ENCODE results near the gene PRAMEF2.
"Not testable (repeated sequence)": the region's sequence is repeated elsewhere in the genome, so short reads cannot be mapped to it uniquely, and the experiment has no call there.

The PRAMEF2 gene, protein sequence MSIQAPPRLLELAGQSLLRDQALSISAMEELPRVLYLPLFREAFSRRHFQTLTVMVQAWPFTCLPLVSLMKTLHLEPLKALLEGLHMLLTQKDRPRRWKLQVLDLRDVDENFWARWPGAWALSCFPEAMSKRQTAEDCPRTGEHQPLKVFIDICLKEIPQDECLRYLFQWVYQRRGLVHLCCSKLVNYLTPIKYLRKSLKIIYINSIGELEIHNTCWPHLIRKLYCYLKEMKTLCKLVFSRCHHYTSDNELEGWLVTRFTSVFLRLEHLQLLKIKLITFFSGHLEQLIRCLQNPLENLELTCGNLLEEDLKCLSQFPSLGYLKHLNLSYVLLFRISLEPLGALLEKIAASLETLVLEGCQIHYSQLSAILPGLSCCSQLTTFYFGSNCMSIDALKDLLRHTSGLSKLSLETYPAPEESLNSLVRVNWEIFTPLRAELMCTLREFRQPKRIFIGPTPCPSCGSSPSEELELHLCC

DNA sequence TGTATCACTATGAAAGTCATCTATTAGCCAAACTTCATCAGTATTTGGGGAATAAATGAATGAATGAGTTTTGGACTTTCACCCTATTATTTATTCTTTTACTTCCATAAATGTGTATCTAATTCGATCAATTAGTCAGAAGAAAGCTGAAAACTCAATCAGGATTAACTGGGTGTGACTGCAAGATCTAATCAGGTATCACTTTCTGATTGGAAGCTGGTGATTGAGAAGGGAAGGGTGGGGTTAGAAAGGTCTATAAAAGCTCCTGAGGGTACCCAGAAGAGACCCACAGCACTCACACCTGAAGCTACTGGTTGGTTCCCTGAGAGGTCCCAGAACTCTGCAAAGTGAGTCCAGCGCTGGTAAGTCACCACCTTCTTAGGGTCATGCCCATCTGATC is at the start of gene PRAMEF2:
Gene PRAMEF2, plus strand, starts transcription at position 301 of the 400 bp plus-strand sequence. CDS start 1,924 bp downstream, outside the sequence.
- H3K4me3 ChIP-seq (ENCODE audit: low read depth, low read length), result not testable (repeated sequence)

DNA sequence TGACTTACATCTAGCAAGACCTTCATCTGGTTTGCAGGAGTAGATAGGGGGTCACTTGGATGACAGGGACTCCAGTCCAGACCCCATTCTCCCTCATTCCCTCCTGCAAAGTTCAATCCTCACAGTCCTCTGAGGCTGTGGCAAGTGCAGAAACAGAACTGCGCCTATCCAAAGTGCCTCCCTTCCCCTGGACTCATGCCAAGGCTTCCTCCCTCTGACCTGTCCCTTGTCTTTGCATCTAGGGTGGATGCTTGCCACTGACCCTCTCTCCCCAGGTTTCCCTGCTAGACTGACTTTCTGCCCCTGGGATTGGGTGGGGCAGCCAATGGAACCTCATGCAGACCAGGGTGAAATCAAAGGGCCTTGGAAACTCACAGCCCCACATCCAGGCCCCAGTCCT is 47.0 kb upstream of the PRAMEF2 start:
- no peak overlapping the region for H3K4me3 ChIP-seq (ENCODE audit: low read depth, low read length)
- TF ChIP-seq, protein P1, sequence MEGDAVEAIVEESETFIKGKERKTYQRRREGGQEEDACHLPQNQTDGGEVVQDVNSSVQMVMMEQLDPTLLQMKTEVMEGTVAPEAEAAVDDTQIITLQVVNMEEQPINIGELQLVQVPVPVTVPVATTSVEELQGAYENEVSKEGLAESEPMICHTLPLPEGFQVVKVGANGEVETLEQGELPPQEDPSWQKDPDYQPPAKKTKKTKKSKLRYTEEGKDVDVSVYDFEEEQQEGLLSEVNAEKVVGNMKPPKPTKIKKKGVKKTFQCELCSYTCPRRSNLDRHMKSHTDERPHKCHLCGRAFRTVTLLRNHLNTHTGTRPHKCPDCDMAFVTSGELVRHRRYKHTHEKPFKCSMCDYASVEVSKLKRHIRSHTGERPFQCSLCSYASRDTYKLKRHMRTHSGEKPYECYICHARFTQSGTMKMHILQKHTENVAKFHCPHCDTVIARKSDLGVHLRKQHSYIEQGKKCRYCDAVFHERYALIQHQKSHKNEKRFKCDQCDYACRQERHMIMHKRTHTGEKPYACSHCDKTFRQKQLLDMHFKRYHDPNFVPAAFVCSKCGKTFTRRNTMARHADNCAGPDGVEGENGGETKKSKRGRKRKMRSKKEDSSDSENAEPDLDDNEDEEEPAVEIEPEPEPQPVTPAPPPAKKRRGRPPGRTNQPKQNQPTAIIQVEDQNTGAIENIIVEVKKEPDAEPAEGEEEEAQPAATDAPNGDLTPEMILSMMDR (IDR thresholded peaks at IDR 0.05; ENCODE audit: borderline replicate concordance, insufficient read depth, low read depth, low read length), result no peak

DNA sequence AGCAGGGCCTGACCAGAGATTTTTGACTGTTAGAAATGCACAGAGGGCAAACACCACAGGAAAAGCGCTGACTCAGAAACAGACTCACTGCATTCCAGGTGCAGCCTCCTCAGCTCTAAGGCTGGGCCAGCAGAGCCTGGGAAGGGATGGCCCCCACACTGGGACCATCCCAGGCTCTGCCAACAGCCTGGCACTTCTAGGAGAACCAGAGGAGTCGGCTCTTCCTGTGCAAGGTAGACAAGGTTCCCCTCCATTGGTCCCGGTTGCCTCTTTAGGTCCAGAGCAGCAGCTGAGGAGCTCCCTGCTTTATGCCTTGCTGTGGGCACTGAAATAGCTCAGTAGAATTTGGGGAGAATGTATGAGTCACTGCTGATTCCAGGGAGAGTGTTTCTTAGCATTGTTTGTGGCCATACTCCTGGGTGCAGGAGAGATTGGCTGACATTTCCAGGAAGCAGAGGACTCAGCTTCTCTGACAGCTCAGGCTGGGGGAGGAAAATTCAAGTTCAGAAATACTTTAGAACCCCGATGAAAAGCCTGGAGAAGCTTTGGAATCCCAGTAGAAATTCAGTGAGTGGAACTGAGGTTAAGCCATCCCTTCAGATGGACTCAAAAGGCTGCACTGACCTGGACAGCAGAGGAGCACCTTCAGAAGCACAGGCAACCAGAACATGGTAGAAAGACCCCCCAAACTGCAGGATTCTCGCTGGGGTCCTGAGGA is 46.0 kb upstream of the PRAMEF2 start:
- TF ChIP-seq, protein P1 (IDR thresholded peaks at IDR 0.05; ENCODE audit: borderline replicate concordance, insufficient read depth, low read depth, low read length), result no peak
- no peak overlapping the region for H3K4me3 ChIP-seq (ENCODE audit: low read depth, low read length)

DNA sequence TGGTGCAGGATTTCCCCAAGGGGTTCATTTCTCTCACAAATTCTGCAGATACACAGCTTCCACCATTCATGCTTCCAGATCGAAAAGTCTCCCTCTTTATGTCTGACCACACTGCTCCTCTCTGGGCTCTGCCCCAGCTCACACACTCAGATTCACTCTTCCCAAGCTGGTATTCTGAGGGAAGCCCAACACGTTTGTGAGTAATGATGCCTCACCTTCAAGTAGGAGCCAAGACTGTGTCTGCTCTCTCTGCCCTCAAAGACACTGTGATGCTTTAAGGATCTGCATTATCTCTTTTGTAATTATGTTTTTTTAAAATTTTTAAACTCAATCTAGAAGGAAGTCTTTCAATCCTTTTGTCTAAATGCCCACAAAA is 45.5 kb upstream of the PRAMEF2 start:
- no peak overlapping the region for H3K4me3 ChIP-seq (ENCODE audit: low read depth, low read length)
- TF ChIP-seq, protein P1 (IDR thresholded peaks at IDR 0.05; ENCODE audit: borderline replicate concordance, insufficient read depth, low read depth, low read length), result no peak

DNA sequence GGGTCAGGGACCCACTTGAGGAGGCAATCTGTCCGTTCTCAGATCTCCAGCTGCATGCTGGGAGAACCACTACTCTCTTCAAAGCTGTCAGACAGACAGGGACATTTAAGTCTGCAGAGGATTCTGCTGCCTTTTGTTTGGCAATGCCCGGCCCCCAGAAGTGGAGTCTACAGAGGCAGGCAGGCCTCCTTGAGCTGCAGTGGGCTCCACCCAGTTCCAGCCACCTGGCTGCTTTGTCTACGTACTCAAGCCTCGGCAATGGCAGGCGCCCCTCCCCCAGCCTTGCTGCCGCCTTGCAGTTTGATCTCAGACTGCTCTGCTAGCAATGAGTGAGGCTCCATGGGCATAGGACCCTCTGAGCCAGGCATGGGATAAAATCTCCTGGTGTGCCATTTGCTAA is 37.8 kb upstream of the PRAMEF2 start:
- not testable (repeated sequence) for H3K4me3 ChIP-seq (ENCODE audit: low read depth, low read length)

DNA sequence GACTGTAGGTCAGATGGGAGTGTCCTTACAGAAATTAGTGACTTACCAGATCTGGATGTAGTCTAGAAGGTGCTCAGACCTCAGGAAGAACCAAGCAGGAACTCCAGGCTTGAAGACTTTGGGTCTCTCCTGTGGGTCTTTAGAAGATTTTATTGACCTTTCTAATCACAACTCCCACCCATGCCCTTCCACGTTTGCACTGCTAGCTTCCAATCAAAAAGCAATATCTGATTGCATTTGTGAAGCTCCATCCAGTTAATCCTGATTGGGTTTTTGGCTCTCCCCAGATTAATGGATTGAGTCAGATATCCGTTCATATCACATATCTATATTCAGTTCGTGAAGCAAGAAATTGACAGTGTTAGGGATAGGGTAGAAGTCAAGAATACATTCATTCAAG is 25.6 kb upstream of the PRAMEF2 start, which contains the start of gene PRAMEF11:
Gene PRAMEF11, minus strand, starts transcription at position 101 of the 400 bp plus-strand sequence. CDS start 2,621 bp downstream, outside the sequence.
- not testable (repeated sequence) for H3K4me3 ChIP-seq (ENCODE audit: low read depth, low read length)

DNA sequence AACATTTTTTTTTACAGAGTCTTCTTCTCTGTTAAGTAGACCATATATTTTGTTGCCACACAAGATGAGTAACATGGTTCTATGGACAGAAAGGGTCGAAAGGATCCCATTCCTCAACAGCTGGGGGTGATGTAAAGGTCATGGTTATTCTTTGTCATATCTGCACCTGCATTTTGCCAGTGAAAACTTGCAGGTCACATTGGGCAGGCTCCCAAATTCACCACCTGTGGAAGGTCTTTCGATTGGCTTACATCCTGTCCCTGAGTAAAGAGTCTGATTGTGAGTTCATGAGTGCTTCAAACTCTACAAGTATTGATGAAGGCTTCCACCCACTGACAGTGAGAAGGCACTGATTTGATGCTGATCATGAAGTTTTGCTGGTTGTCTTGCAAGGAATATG is 23.6 kb upstream of the PRAMEF2 start:
- not testable (repeated sequence) for H3K4me3 ChIP-seq (ENCODE audit: low read depth, low read length)

DNA sequence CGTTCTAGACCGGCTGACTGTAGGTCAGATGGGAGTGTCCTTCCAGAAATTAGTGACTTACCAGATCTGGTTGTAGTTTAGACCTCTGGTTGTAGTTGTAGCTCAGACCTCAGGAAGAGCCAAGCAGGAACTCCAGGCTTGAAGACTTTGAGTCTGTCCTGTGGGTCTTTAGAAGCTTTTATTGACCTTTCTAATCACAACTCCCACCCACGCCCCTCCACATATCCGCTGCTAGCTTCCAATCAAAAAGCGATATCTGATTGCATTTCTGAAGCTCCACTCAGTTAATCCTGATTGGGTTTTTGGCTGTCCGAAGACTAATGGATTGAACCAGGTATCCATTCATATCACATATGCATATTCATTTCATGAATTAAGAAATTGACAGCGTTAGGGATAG is 8.3 kb upstream of the PRAMEF2 start, which contains the start of gene HNRNPCL1:
Gene HNRNPCL1, minus strand, starts transcription at position 101 of the 400 bp plus-strand sequence. CDS start 431 bp downstream, outside the sequence.
- H3K4me3 ChIP-seq (ENCODE audit: low read depth, low read length), result not testable (repeated sequence)

DNA sequence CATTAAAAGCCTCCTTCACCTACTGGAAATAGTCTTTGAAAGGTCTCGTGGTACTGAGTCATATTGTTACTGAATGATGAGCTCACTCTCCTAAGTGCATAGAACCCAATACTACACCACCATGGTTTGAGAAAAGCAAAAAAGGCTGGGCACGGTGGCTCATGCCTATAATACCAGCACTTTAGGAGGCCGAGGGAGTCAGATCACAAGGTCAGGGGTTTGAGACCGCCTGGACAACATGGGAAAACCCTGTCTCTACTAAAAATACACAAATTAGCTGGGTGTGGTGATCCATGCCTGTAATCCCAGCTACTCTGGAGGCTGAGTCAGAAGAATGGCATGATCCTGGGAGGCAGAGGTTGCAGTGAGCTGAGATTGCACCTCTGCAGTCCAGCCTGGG is 5.1 kb upstream of the PRAMEF2 start:
- no peak overlapping the region for H3K4me3 ChIP-seq (ENCODE audit: low read depth, low read length)
- TF ChIP-seq, protein P1 (IDR thresholded peaks at IDR 0.05; ENCODE audit: borderline replicate concordance, insufficient read depth, low read depth, low read length), result no peak

DNA sequence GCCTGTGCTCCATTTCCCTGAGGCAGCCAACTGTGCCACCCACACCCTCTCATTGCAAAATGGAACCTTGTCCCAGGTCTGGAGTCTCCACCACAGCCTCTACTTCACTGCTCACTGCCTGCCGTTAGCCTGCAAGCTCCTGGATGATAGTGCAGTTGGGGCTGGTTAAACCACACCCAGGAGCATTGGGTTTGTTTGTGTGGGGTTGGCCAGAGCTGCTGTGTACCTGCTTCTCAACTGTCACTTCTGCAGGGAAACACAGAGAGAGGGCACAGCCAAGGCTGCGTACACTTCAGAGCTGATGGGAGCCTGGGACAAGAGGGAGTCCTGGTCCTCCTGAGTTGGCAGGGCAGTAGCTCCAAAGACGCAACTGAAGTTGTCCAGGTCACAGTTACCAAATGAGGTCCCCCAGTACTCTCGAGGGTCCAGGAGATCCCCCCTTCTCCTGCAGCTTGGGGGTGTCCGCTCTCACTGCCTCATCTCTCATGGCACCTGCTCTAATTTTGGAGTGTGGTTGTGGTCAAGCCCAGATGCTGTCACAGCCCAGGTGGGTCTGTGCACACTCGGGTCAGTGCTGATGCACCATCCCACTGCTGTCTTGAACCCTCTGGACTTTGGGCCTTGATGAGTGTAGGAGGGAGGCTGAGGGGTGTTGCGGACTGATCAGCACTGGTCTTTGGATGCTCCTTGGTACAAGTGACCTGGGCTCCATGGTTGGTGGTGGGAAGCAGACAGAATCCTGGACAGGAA is 6.4 kb downstream of the PRAMEF2 start:
- not testable (repeated sequence) for H3K4me3 ChIP-seq (ENCODE audit: low read depth, low read length)

DNA sequence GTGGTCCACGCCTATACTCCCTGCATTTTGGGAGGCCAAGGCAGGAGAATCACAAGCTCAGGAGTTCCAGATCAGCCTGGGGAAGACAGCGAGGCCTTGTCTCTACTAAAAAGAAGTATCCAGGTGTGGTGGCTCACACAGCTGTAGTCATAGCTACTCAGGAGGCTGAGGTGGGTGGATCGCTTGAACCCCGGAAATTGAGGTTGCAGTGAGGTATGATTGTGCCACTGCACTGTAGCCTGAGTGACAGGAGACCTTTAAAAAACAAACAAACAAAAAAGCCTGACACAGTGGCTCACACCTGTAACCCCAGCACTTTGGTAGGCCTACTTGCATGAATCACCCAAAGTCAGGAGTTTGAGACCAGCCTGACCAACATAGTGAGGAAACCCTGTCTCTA is 21.6 kb downstream of the PRAMEF2 start:
- not testable (repeated sequence) for H3K4me3 ChIP-seq (ENCODE audit: low read depth, low read length)

DNA sequence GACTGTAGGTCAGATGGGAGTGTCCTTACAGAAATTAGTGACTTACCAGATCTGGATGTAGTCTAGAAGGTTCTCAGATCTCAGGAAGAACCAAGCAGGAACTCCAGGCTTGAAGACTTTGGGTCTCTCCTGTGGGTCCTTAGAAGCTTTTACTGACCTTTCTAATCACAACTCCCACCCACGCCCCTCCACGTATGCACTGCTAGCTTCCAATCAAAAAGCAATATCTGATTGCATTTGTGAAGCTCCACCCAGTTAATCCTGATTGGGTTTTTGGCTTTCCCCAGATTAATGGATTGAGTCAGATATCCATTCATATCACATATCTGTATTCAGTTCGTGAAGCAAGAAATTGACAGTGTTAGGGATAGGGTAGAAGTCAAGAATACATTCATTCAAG is 29.2 kb downstream of the PRAMEF2 start, which contains the start of gene PRAMEF4:
Gene PRAMEF4, minus strand, starts transcription at position 101 of the 400 bp plus-strand sequence. CDS start 2,807 bp downstream, outside the sequence.
- not testable (repeated sequence) for H3K4me3 ChIP-seq (ENCODE audit: low read depth, low read length)

DNA sequence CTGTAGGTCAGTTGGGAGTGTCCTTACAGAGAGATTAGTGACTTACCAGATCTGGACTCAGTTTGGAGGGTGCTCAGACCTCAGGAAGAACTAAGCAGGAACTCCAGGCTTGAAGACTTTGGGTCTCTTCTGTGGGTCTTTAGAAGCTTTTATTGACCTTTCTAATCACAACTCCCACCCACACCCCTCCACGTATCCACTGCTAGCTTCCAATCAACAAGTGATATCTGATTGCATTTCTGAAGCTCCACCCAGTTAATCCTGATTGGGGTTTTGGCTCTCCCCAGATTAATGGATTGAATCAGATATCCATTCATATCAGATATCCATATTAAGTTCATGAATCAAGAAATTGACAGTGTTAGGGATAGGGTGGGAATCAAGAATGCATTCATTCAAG is 41.3 kb downstream of the PRAMEF2 start, which contains the start of gene PRAMEF10:
Gene PRAMEF10, minus strand, starts transcription at position 101 of the 400 bp plus-strand sequence. CDS start 2,423 bp downstream, outside the sequence.
- not testable (repeated sequence) for H3K4me3 ChIP-seq (ENCODE audit: low read depth, low read length)

DNA sequence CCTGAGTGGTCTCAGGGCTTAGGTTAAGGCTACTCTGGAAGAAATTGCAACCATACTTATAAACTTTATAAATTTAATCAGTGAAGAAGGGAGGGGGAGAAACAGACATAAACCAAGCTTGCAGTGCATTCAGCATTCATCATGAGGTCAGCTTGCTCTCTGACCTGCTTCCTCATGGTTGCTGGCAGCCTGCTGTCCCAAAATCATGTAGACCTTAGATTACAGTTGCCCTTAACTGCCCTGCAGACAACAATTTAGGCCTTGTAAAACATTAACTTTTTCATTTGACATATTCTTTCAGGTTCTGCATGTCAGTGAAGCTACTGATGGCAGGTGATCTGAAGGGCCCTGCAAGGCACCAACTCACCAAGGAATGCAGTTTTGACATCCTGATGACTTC is 42.3 kb downstream of the PRAMEF2 start:
- H3K4me3 ChIP-seq (ENCODE audit: low read depth, low read length), result not testable (repeated sequence)

Measured in GM12875 (cell line).